H9 (cell line): ENCODE data around the gene PSMA6. TPM values are rescaled to one million over a fixed set of nuclear protein-coding genes. Genes with fewer than 3 reads are reported as not detected.
A peak's percentile ranks its signal among the peaks of the same experiment; 100 is the strongest.

Experiments
- DNase-seq: peaks from one replicate; pipeline ENCODE4 v3.0.0-alpha.2; 2017
- H2AFZ ChIP-seq: one replicate; pipeline ENCODE4 v1.6.1; 2013; ENCODE audit warnings: mild to moderate bottlenecking, low read length, control low read depth, moderate library complexity
- H2AK5ac ChIP-seq: 2 replicates; pipeline ENCODE4 v1.6.1; 2013; ENCODE audit warnings: low read length, control low read depth, mixed read lengths; ENCODE audit not compliant: insufficient read length
- H2BK120ac ChIP-seq: one replicate; pipeline ENCODE4 v1.6.1; 2013; ENCODE audit warnings: low read depth, mild to moderate bottlenecking, low read length, control low read depth, inconsistent platforms; ENCODE audit not compliant: poor library complexity, severe bottlenecking
- H2BK12ac ChIP-seq: 2 replicates; pipeline ENCODE4 v1.6.1; 2013; ENCODE audit warnings: low read length, control low read depth, mixed read lengths, low read depth; ENCODE audit not compliant: insufficient read length
- H2BK15ac ChIP-seq: 2 replicates; pipeline ENCODE4 v1.6.1; 2013; ENCODE audit warnings: low read depth, low read length, control low read depth
- H2BK20ac ChIP-seq: one replicate; pipeline ENCODE4 v1.6.1; 2013; ENCODE audit warnings: low read depth, mild to moderate bottlenecking, low read length, control low read depth, inconsistent platforms; ENCODE audit not compliant: poor library complexity, severe bottlenecking
- H2BK5ac ChIP-seq: 2 replicates; pipeline ENCODE4 v1.6.1; 2013; ENCODE audit warnings: low read length, control low read depth, mixed read lengths; ENCODE audit not compliant: insufficient read length
- H3K14ac ChIP-seq: 2 replicates; pipeline ENCODE4 v1.6.1; 2013; ENCODE audit warnings: low read length, control low read depth; ENCODE audit not compliant: insufficient read depth
- H3K18ac ChIP-seq: 2 replicates; pipeline ENCODE4 v1.6.1; 2013; ENCODE audit warnings: low read depth, mild to moderate bottlenecking, mixed read lengths, low read length, control low read depth; ENCODE audit not compliant: insufficient read length
- H3K23ac ChIP-seq: 2 replicates; pipeline ENCODE4 v1.6.1; 2013; ENCODE audit warnings: low read length, control low read depth, mixed read lengths, low read depth; ENCODE audit not compliant: insufficient read length
- H3K23me2 ChIP-seq: 2 replicates; pipeline ENCODE4 v1.6.1; 2013; ENCODE audit warnings: low read depth, mild to moderate bottlenecking, mixed read lengths, low read length, control low read depth; ENCODE audit not compliant: insufficient read length, poor library complexity, severe bottlenecking
- H3K27ac ChIP-seq: 2 replicates; pipeline ENCODE4 v1.5.1; 2013; ENCODE audit warnings: low read length, control low read depth, mixed read lengths, low read depth; ENCODE audit not compliant: insufficient read length
- H3K27me3 ChIP-seq: 2 replicates; pipeline ENCODE4 v1.6.1; 2013; ENCODE audit warnings: low read length, control low read depth, inconsistent platforms; ENCODE audit not compliant: insufficient read depth
- H3K4ac ChIP-seq: 2 replicates; pipeline ENCODE4 v1.6.1; 2013; ENCODE audit warnings: low read depth, mild to moderate bottlenecking, control low read depth, inconsistent platforms, low read length, moderate library complexity
- H3K4me1 ChIP-seq: 2 replicates; pipeline ENCODE4 v1.6.1; 2013; ENCODE audit warnings: low read length, control low read depth, inconsistent platforms; ENCODE audit not compliant: insufficient read depth
- H3K4me2 ChIP-seq: 2 replicates; pipeline ENCODE4 v1.6.1; 2013; ENCODE audit warnings: low read length, control low read depth, mixed read lengths; ENCODE audit not compliant: insufficient read length, insufficient read depth
- H3K56ac ChIP-seq: 2 replicates; pipeline ENCODE4 v1.6.1; 2013; ENCODE audit warnings: low read depth, mild to moderate bottlenecking, mixed read lengths, low read length, control low read depth; ENCODE audit not compliant: insufficient read length
- H3K79me1 ChIP-seq: 2 replicates; pipeline ENCODE4 v1.6.1; 2013; ENCODE audit warnings: low read depth, mild to moderate bottlenecking, moderate library complexity, low read length, control low read depth, inconsistent platforms; ENCODE audit not compliant: insufficient read depth, poor library complexity, severe bottlenecking
- H3K79me2 ChIP-seq: 2 replicates; pipeline ENCODE4 v1.6.1; 2013; ENCODE audit warnings: low read length, control low read depth, inconsistent platforms; ENCODE audit not compliant: insufficient read depth
- H3K9ac ChIP-seq: 2 replicates; pipeline ENCODE4 v1.6.1; 2013; ENCODE audit warnings: low read length, control low read depth, mixed read lengths; ENCODE audit not compliant: insufficient read length; ENCODE audit errors: extremely low read depth
- H3K9me3 ChIP-seq: one replicate; pipeline ENCODE4 v1.6.1; 2013; ENCODE audit warnings: low read depth, low read length, inconsistent platforms; ENCODE audit not compliant: control insufficient read depth
- H3T11ph ChIP-seq: one replicate; pipeline ENCODE4 v1.6.1; 2013; ENCODE audit warnings: mild to moderate bottlenecking, low read length, control low read depth, inconsistent platforms
- H4K20me1 ChIP-seq: one replicate; pipeline ENCODE4 v1.6.1; 2013; ENCODE audit not compliant: control insufficient read depth, insufficient read length, insufficient read depth
- H4K5ac ChIP-seq: 2 replicates; pipeline ENCODE4 v1.6.1; 2013; ENCODE audit warnings: low read depth, mild to moderate bottlenecking, mixed read lengths, low read length, control low read depth; ENCODE audit not compliant: insufficient read length
- H4K8ac ChIP-seq: replicated peaks from 2 replicates; pipeline ENCODE4 v1.6.1; 2013; ENCODE audit warnings: low read length, control low read depth, mixed read lengths, low read depth; ENCODE audit not compliant: insufficient read length
- H4K91ac ChIP-seq: 2 replicates; pipeline ENCODE4 v1.6.1; 2013; ENCODE audit warnings: low read depth, mild to moderate bottlenecking, moderate library complexity, mixed read lengths, low read length, control low read depth; ENCODE audit not compliant: insufficient read length
- H3K27ac Mint-ChIP-seq, 3 experiments: 2 replicates in 2 of 3; 3 replicates in 1 of 3; pipeline ENCODE4 v1.8.0; 2020 to 2021; ENCODE audit warnings: mixed read lengths in 3 of 3, mild to moderate bottlenecking in 1 of 3, moderate library complexity in 1 of 3
- H3K27me3 Mint-ChIP-seq: 2 replicates; pipeline ENCODE4 v1.8.0; 2021; ENCODE audit warnings: low read depth, mild to moderate bottlenecking, moderate library complexity, mixed read lengths
- H3K36me3 Mint-ChIP-seq, 3 experiments: 2 replicates in 2 of 3; 3 replicates in 1 of 3; pipeline ENCODE4 v1.8.0; 2020 to 2021; ENCODE audit warnings: low read depth in 3 of 3, mixed read lengths in 3 of 3; ENCODE audit not compliant: insufficient read depth in 1 of 3
- H3K4me1 Mint-ChIP-seq, 2 experiments: 2 replicates each; pipeline ENCODE4 v1.8.0; 2020; ENCODE audit warnings: mixed read lengths in 2 of 2
- H3K4me3 Mint-ChIP-seq, 2 experiments: 2 replicates in 1 of 2; 3 replicates in 1 of 2; pipeline ENCODE4 v1.8.0; 2020 to 2021; ENCODE audit warnings: mild to moderate bottlenecking in 2 of 2, mixed read lengths in 2 of 2, moderate library complexity in 1 of 2
- H3K9me3 Mint-ChIP-seq, 2 experiments: 2 replicates in 1 of 2; 3 replicates in 1 of 2; pipeline ENCODE4 v1.8.0; 2020; ENCODE audit warnings: mild to moderate bottlenecking in 2 of 2, mixed read lengths in 2 of 2, moderate library complexity in 1 of 2
- CTCF ChIP-seq: fragments of 200-600 bp; sonication (generic); conservative IDR thresholded peaks from 3 replicates; pipeline ENCODE4 v1.8.0; 2021; ENCODE audit warnings: antibody characterized with exemption, mild to moderate bottlenecking
- WGBS: extraction: QIAGEN DNeasy Blood & Tissue Kit; methylation state at CpG from one replicate; pipeline ENCODE4 v1.1.7; 2013; ENCODE audit warnings: missing lambda C conversion rate, low lambda C conversion rate, mixed read lengths; ENCODE audit not compliant: insufficient read length; ENCODE audit errors: extremely low coverage; 5-methylcytosine and 5-hydroxymethylcytosine counted together
- total RNA-seq: library from RNA; stranded (reverse); gene quantifications from 2 replicates; pipeline ENCODE4 v1.2.1, GENCODE V29; 2021

PSMA6 gene
- total RNA-seq, 1 experiment from 2014 or later, result 255 TPM

GRCh38 chr14:35341454-35341750 is 49.2 kb downstream of the PSMA6 start:
- H3K27ac Mint-ChIP-seq, result peak overlapping the region in 2 of 3 experiments; percentile 44 to 92; a peak in 2 of 7 replicates
- H3K79me2 ChIP-seq, result no peaks in the 10 kb centered on the region
- H4K20me1 ChIP-seq, result no peaks in the 10 kb centered on the region
- no peaks in the 10 kb centered on the region; the same call in 1 of the 2 replicates for H3K4me1 ChIP-seq
- no peaks in the 10 kb centered on the region for H3K23me2 ChIP-seq
- no peak overlapping the region for H3T11ph ChIP-seq
- peak overlapping the region; percentile 51 for H3K18ac ChIP-seq
- no peak overlapping the region for H3K56ac ChIP-seq
- no peak overlapping the region for H2AK5ac ChIP-seq
- peaks cover 20 to 29% of the 10 kb centered on the region in 2 experiments for H3K4me1 Mint-ChIP-seq
- H3K14ac ChIP-seq, result peak overlapping the region; percentile 50; the same call in 1 of the 2 replicates
- H3K9me3 Mint-ChIP-seq, result no peaks in the 10 kb centered on the region
- no peak overlapping the region for H3K4me3 Mint-ChIP-seq
- no peak overlapping the region for H3K23ac ChIP-seq
- no peaks in the 10 kb centered on the region for H3K27me3 ChIP-seq
- no peak overlapping the region for H2BK120ac ChIP-seq
- no peak overlapping the region for H4K91ac ChIP-seq
- H4K5ac ChIP-seq, result no peak overlapping the region
- H3K4me2 ChIP-seq, result no peak overlapping the region
- no peak overlapping the region for H2AFZ ChIP-seq
- H2BK5ac ChIP-seq, result no peak overlapping the region
- no peak overlapping the region for H4K8ac ChIP-seq
- H2BK15ac ChIP-seq, result no peak overlapping the region
- H3K27ac ChIP-seq, result no peak overlapping the region
- H3K9ac ChIP-seq, result no peak overlapping the region
- WGBS, result no CpG with 5 or more reads among the region's 4 CpGs
- no peaks in the 10 kb centered on the region for H3K9me3 ChIP-seq
- H3K27me3 Mint-ChIP-seq, result peaks cover 3% of the 10 kb centered on the region; the same call in 1 of the 2 replicates
- DNase-seq, result no peak
- no peaks in the 10 kb centered on the region for H3K79me1 ChIP-seq
- H2BK12ac ChIP-seq, result no peak overlapping the region
- no peaks in the 10 kb centered on the region; a peak in 1 of 7 replicates for H3K36me3 Mint-ChIP-seq
- TF ChIP-seq CTCF, result no peak
- H2BK20ac ChIP-seq, result no peak overlapping the region
- no peak overlapping the region for H3K4ac ChIP-seq
